GM20000 (cell line): ENCODE measurements around the gene OR13J1.

Experiments used
- DNase-seq: peaks from one replicate; pipeline ENCODE4 v3.0.0; 2012; ENCODE audit warnings: low spot score
- TF ChIP-seq, protein P1 (sequence below): IDR thresholded peaks from 2 replicates; pipeline ENCODE4 v1.5.1; 2012; ENCODE audit warnings: mild to moderate bottlenecking, control low read depth; ENCODE audit errors: extremely low read depth, missing control alignments

OR13J1 gene

DNA sequence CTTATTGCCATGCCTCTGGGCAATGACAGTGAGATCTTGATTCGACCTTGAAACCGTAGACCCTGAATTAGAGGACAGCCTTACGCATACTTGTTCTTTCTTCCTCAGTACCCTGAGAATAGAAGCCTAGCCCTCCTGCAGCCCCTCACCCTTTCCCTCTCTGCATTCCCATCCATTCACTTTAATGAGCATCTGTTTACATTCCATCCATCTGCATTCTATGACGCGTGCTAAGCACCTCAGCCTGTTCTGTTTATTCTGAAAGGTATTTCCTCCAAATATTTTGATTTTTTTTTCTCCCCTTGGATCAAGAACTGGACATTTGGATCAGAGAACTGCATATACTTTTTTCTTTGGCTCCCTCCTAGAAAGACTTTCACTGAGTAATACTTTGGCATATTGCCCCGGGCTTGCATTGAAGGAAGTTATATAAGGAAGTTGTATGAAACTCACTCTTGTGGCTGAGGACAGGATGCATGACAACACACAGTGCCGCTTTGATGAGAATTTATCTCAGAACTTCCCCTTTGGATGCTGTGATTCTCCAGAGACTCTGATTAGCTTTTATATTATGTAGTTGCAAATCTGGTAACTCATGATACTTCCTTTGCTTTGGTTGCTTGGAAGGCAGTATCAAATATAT is 25.5 kb downstream of the OR13J1 start:
- peak; percentile 49 for DNase-seq

DNA sequence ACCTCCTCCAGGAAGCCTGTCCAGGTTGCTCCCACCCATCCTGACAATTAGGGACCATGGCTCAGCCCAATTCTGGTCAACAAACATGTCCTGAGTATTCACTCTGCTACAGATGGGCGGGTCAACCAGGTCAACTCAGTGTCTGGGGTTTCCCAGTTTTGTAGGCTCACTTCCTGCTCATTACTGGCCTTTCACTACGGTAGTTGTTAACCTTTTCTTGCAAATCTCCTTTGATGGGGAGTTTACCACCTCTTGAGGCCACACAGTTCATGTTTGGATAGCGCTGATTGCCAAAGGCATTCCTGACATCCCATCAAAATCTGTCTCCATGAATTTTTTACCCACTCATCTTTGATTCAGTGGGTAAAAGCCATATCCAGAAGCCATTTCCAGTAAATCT is 27.4 kb downstream of the OR13J1 start:
- TF ChIP-seq, protein P1, sequence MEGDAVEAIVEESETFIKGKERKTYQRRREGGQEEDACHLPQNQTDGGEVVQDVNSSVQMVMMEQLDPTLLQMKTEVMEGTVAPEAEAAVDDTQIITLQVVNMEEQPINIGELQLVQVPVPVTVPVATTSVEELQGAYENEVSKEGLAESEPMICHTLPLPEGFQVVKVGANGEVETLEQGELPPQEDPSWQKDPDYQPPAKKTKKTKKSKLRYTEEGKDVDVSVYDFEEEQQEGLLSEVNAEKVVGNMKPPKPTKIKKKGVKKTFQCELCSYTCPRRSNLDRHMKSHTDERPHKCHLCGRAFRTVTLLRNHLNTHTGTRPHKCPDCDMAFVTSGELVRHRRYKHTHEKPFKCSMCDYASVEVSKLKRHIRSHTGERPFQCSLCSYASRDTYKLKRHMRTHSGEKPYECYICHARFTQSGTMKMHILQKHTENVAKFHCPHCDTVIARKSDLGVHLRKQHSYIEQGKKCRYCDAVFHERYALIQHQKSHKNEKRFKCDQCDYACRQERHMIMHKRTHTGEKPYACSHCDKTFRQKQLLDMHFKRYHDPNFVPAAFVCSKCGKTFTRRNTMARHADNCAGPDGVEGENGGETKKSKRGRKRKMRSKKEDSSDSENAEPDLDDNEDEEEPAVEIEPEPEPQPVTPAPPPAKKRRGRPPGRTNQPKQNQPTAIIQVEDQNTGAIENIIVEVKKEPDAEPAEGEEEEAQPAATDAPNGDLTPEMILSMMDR: no peak
- DNase-seq: peak; percentile 86

More for the DNA sequence above, 25.5 kb downstream of the OR13J1 start:
- TF ChIP-seq, protein P1: no peak

DNA sequence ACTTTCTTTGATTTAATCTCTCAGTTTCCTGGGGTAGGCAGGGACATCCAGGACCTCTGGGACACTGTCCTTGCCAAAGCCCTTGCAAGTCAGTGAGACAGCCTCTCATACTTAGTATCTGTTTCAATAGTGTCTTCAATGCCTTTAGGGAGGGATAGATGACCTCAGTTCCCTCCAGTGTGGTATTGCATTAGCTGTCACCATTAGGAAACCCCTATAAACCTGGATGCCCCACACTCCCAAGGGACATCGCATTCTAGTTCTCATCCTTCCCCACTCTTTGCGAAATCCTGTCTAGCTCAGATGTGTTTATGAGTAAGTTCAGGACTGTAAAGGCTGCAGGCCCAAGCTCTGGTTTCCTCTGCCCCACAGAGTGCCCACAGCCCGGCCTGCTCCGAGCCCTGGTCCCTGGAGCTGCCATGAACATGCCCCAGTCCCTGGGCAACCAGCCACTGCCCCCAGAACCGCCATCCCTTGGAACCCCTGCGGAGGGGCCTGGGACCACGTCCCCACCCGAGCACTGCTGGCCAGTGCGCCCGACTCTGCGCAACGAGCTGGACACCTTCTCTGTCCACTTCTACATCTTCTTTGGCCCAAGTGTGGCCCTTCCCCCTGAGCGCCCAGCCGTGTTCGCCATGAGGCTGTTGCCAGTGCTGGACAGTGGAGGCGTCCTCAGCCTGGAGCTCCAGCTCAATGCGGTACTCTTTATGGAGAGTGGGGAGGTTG is 28.0 kb downstream of the OR13J1 start:
- DNase-seq: no peak
- TF ChIP-seq, protein P1: no peak

DNA sequence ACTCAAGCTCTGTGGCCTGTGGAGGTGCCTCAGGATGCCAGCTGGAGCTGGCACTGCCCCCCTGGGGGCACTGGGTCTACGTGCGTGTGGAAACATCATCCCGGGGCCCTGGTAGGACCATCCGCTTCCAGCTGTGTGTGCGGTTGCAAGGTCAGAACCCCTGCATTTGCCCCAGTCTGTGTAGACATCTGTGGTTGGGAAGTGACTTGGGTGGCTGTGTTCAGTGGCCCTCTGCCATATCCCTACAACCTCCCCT is 28.6 kb downstream of the OR13J1 start:
- TF ChIP-seq, protein P1: no peak
- DNase-seq: no peak

DNA sequence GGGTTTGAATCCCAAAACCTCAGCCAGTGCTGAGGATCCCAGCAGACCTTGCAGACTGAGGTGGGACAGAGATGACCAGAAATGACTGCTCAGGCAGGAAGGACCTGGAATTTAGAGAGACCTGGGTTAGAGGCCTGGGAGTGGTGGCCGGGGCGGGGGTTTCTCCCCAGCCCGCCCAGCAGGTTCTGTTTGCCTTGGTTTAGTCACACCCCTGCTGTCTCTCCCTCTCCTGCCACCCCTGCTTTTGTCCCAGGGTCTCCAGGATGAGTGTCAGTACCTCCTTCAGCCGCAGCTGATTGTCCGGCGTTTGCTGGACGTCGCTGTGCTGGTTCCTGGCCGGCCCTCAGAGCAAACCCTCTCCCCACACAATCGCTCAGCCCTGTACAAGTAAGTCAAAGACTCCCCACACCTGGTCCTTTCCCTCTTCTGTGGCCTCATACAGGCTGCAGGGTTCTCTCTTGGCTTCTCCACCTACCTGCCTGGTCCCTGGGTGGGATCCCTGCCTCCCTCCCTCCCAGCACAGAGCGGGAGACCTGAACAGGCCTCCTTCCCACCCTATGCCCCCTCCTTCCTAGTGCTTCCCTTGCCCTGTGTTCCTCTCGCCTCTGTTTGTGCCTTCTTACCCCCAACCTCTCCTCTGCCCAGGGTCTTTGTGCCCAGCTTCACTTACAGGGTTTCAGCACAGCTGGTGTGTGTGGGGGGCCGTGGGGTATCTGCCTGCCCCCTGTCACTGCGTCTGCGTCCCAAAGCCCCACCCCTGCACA is 29.1 kb downstream of the OR13J1 start:
- DNase-seq: no peak
- TF ChIP-seq, protein P1: no peak

DNA sequence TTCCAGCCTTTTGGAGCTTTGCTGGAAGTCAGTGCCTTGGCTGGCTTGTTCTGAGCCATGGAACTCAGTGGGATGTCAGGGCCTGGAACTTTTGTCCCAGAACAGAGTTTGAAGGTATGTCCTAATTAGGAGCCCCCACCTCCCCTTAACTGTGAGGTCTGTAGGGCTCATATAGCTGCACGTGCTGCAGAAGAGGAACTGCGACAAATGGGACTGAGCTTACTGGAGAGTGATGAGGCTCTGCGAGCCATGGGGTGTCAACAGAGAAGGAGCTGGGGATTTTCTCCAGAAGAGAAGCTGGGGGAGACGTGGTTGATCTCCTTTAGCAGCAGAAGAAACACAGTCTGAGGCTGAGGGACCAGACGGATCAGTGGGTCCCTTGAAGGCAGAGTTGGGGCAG is 30.3 kb downstream of the OR13J1 start:
- DNase-seq: no peak
- TF ChIP-seq, protein P1: no peak

DNA sequence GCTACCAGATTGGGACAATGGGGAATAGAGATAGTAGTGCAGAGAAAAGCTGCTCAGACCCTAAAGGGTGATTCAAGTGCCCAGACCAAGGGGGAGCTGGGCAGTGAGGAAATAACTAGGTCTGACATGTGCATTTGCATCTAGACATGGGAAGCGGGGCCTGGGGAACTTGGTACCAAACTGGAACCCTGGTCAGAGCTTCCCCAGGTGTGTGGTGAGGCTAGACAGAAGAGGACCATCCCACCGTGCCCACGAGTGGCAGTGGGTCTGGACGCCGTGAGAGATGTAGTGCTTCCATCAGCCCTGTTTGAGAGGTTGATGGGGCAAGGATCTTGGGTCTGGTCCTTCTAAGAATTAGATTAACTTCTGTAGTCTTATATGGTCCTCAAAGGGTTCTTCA is 33.6 kb downstream of the OR13J1 start:
- DNase-seq: no peak
- TF ChIP-seq, protein P1: no peak
